Stimulated activated CD8-positive, alpha-beta memory T cell treated with anti-CD3 and anti-CD28 coated beads, Interleukin-12 subunit alpha, Interleukin-12 subunit beta, amount 100 ng/mL, for 1 hour (primary cell): ENCODE results near the gene ANKRD39.
"Not testable (repeated sequence)": the region's sequence is repeated elsewhere in the genome, so short reads cannot be mapped to it uniquely, and the experiment has no call there.

ENCODE experiments used
- DNase-seq: peaks from one replicate; pipeline ENCODE4 v3.0.0-alpha.2; 2020; ENCODE audit warnings: low read depth

The ANKRD39 gene

DNA sequence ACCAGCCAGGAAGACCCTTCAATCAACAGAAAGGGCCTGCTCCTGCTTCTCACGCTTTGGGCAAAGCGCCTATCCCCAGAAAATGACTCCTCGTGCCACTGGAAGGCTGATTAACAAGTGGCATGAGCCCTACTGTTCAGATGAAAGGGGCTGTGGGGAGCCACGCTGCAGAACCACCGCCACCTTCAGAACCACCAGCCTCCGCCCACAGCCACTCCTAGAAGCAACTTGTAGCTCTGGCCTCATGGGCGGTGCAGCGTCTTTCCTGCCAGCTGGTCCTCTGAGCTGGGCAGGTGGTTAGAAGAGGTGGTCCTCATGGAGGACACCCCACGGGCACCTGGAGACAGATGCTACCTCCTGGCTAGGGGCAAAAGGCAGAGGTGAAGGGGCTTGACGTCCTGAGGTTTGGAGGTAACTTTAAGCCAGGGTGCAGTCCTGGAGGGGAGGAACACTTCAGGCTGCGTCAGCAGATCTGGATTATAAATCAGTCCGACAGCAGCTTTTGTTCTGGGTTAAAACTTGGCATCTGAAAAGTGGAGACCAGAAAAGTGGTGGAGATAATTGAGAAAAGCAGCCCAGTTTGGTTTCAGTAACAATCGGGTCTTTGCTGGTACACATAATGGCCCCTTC lies 12.9 kb upstream of the ANKRD39 start:
- no peak for DNase-seq

DNA sequence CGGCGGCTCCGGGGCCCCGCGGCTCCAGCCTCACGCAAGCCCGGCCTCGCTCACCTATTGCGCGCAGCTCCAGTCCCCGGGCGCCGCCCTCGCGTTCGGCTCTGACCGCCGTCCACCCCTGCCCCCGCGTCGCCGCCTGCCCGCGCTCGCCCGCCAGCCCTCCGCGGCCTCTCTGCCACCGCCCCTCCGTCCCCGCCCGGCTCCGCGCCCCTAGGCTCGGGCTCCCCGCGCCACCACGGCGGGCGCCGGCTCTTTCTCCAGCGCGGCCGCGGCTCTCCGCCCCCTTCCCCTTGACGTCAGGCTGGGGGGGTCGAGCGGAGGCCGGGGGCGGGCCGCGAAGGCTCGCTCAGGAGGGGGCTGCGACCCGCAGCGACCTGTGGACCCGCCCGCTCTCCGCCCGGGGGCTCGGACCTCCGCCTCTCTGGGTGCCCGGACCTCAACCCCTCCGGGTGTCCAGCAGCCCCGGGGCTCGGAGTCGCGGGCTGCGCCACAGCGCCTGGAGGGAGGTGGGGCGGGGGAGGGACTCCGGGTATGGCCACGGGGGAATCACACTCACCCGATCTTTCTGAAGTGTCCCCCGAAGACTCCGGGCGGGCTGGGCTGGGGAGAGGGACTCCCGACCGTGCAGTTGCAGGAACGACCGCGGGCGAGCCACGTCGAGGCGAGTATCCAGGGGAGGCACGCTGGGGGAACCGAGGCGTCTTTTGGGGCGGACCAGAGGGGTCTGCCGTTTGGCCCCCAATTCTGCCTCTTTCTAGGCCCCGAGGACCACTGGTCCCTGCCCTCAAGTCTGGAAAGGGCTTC lies 12.2 kb upstream of the ANKRD39 start, which contains the start of gene SEMA4C:
TSS of gene SEMA4C (minus strand) at position 259 of the 804 bp plus-strand sequence. CDS start 2,194 bp downstream, outside the sequence.
- no peak for DNase-seq

DNA sequence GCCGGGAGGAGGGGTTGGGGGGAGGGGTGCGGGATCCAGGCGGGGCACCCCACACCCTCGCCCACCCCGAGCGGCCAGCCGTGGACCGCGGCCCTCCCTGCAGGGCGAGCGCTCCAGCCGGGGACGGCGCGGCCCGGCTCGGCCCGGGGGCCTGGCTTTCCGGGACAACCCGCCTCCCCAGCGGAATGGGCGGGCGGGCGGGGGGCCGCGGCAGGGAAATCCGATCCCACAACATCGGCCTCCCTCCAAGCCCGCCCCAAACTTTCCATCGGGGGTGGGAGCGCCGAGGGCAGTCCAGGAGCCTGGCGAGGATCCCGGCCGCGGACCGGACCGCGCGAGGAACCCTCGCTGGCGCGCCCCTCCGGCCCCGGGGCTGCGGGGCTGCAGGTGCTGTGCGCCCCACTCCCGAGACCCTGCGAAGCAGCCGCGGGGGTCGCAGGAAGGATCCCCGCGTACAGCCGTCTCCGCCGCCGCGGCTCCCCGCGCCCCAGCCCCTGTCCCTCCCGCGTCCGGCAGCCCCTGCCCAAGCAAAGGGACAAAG lies 11.5 kb upstream of the ANKRD39 start:
- DNase-seq = no peak

DNA sequence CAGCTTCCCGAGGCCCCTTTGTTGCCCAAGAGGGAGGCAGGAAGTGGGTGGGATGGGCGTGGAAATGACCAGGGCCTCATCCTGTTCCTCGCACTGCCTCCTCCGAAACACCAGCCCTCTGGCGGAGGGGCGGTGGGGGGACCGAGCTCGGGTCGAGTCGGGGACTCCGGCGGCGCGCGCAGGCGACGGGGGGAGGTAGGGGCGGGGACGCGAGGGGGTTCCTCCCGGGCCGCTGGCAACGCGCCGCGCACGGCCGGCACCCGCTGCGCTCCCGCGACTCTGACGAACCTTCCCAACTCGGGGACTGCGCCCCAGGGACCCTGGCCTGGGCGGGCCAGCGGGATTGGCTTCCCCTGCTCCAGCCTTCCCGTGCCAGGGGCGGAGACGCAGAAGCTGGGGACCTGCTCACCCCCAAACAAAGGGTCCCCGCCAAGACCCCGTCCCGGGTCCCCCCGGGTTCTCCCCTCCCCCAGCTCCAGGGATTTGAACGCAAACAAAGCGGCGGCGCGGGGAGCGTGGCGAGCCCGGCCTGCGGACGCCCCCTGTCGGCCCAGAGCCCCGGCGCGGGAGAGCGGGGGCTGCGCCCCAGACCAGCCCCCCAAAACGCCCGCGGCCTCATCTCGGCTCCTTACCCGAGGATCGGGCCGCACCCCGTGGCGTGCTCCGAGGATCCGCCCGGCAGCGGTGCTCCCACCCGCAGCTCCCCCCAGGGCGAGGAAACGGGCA lies 10.9 kb upstream of the ANKRD39 start:
- DNase-seq = no peak

DNA sequence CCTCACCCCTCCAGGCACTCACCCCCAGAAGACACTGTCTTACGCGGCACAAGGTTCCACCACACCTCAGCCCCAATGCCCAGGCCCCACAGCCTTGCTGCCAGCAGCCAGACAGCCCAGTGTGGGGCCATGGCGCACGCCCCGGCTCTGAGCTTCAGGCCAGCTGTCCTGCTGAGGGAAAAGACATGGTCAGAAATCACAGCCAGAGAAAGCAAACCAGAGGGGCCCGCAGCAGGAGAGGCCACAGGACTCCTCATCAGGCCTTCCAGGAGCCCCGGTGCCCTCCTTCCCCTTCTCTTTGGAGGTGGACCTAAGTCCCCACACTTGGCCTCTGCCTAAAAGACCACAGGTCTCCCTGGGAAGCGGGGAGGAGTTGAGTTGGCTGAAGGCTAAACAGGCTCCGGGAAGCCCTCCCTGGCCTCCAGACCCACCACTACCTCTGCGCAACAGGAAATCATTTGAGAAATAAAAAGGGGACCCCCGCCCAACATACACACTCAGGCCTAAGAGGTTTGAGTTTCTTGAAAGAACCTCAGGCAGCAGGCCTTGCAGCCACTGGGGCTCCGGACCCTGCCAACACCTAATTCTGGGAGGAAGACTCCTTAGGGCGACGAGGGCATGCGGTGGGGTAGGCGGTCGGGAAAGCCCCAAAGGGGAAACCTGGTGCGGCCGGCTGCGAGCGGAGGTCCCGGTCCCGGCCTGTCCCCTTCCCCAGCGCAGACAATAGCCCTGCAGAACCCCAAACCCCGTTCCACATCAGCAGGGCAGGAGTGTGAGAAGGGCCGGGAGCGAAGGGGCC lies 10.1 kb upstream of the ANKRD39 start:
- DNase-seq = no peak

DNA sequence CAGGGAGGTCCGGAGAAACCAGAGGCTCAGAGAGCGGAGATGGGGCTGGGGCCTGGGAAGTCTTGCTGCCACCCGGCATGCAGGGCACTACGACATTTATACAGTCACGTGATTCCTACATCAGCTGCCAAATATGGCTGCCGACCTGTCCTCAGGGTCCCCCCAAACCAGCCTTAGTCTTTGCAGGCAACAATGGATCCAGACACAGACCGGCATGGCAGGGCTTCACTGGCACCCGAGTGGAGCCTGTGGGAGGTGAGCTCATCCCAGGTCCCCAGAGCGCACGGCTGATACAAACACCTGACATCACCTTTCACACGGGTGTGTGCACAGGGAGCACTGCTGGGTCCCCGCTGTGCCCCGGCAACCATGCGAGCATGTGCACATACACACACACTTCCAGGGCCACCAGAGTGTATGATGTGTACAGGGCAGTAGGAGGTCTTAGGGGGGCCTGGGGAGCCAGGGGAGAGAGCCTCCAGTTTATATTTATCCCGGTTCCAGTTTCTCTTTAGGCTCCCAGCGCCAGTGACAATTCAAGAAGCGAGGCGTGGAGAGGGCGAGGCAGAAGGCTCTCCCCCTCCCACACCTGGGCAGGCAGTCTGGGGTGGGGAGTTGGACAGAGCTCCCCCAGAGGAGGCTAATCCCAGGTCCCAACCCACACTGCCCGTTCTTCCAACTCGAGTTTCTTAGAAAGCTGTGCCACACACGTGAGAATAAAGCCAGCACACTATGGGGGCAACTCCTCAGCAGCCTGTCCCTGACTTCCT lies 9.4 kb upstream of the ANKRD39 start:
- no peak for DNase-seq

DNA sequence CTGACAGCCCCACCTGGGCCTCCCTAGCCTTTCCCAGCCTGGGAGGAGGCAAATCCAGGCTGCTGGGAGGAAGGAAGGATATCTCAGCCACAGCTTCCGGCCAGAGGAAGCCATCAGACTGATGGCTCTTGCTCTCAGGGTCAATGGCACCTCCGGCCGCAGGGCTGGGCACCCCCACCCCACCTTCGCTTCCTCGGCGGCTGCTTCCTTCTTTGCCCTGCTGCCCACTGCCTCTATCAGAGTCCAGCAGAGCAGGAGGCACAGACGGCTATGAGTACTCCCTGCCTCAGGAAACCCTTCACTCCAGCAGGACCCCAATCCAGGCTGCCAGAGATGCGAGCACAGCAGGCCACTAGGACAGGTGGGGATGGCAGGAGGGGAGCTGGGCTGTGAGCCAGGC lies 8.8 kb upstream of the ANKRD39 start:
- DNase-seq = no peak

DNA sequence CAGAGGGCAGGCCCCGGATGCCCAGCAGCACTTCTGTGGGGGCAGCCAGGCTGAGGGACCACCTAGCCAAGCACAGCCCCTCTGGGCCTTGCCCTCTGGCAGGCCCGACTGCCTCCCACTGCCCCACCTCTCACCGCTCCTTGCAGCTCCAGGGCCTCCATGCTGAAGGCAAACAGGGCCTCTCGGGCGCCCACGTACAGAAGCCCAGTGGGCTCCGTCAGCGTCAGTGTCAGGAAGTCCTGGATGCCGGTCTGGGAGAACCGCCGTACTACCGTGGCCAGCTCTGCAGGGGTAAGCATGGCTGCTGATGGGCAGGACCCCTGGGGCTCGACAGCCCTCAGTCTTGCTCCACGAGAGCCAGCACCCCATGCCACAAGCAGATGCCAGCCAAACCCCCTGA lies 8.3 kb upstream of the ANKRD39 start:
- DNase-seq = no peak

DNA sequence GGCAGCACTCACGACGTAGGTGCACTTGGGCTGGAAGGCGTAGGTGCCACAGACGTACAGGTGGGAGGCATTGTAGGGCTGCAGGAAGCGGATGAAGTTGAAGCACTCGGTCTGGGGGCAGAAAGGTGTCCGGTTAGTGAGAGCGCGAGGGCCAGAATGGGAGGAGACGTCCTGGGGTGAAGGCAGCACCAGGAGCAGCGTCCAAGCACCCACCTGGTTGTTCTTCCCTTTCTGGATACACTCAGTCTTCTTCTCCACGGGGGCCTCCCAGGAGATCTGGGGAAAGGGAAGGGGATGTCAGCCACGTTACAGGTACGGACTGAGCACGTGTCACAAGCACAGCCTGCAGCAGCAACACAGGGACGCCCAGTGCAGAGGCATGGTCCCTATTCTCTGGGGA lies 7.8 kb upstream of the ANKRD39 start:
- DNase-seq = no peak

DNA sequence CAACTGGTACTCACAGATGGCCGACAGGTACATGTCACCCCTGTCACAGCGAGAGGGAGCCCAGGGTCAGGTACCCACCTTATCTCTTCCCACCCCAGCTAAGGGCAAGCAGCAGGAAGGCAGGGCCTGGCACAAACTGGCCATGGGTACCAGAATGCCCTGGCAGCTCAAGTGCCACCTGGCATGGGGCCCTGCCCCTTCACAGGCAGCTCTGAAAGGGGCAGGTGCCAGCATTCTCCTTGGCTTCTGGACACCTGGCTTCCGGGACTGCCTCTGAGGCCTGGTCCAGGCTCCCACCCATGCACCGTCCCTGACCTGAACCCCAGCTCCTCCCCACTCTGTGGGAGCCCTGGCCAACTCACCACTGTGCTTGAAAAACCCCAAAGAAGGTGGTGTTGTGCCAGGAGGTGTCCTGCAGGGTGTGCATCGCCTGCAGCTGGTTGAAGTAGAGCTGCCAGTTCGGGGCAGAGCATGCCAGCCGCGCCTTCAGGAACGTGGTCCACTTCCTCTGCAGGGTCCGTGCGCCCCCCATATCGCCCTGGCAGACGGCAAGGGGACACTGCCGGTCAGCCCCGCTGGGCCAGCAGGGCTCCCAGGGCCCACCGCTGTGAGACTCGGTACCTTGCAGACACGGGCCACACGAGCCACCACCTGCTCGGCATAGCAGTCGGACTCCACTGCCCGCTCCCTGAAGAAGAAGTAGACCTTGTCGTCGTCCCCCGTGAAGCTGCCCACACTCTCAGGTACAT lies 6.7 kb upstream of the ANKRD39 start:
- DNase-seq = no peak

DNA sequence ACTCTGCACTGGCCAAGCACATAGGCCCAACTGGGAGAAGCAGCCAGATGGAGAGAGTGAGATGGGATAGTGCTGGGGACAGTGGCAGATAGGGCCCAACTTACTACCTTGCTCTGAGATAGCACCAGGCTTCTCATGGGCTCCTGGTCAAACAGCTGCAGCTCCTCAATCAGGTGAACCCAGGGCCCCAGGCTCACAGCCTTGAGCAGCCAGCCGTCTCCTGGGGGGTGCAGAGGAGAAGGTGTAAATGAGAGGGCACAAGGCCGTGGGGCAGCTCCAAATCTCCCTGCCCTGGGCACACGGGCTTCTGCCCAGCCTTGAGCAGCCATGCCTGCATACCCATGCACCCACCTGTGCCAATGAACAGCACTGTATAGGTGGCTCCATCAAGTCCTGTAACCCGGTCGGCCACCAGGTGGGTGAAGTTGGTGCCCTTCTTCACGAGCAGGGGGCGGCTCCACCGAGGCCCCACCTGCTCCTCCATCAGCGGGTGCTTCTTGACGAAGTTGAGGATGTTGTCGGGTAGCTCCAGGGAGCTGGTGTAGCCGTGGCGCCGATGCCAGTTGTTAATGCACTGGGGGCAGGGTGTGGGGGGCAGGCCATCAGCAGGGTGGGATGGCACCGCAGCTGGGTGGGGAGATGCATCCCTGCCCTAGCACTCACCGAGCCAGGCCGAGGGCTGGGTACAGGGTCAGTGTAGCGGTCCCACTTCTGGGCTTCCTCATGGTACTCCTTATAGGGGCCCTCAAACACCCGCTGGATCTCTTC lies 5.9 kb upstream of the ANKRD39 start:
- DNase-seq = no peak

DNA sequence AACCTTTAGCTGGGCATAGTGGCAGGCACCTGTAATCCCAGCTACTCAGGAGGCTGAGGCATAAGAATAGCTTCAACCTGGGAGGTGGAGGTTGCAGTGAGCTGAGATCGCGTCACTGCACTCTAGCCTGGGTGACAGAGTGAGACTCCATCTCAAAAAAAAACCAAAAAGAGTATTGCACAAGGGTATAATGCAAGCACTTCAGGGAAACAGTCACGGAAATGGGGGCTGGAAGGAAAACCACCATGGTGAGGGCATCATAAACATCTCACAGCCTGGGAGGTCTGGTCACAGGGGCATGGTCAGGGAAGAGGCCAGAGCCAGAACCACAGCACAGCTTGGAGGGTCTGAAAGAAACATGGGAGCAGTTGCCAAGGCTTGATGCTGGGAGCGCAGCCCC lies 5.2 kb upstream of the ANKRD39 start:
- not testable (repeated sequence) for DNase-seq

DNA sequence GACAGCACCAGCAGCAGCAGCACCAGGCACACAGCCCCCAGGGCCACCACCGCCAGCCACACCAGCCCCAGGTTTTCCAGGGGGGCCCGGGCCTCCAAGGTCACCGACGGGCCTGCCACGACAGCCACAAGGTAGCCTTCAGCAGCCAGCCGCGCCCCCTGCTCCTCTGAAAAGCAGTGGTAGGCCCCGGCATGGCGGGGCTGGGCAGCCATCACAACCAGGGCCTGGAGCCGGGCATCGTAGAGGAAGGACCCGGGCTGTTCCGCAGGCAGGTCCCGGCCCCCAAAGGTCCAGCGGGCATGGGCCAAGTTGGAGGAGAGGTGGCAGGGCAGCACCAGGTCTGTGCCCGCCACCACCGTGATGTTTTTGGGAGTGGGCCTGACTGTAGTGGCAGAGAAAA lies 3.3 kb upstream of the ANKRD39 start:
- DNase-seq = no peak

DNA sequence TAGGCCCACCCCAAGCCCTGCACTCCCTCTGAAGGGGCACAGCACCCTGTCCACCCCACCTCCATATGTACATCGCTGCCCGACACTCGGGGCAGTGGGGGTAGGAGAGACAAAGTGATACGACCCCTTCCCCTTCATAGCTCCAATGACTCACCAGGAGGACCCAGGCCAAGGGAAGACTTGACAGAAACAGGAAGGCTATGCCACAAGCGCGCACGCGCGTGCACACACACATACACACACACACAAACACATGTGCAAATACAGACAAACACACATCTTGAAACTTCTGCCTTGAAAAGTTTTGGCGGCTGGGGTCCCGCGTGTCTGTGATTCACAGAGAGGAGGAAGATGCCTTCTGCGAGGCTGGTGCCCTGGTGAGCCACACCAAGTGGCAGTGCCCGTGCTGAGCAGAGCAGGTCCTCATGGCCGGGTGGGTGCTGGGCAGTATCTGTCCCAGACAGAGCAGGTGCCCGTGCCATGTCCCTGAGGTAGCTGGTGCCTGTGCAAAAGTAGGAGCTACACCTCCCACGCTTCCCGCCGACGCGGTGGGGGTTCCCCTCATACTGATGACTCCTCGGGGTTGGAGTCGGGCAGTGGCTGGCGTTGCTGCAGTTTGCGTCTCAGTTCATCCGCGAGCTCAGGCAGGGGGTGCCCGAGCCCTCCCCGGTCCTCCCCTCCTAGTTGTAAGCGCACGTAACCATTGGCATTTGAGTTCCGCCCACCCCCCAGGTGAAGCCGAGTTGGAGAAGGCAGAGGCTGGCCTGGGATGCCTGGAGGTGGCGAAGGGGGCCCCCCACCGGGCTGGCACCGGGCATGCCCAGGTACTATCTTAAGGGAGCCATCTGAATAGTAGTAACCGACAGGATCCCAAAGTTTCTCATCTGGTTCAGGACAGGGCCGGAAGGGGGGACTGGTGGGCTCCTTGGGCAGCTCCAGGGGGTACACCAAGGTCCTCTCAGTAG lies 2.5 kb upstream of the ANKRD39 start:
- DNase-seq = no peak

DNA sequence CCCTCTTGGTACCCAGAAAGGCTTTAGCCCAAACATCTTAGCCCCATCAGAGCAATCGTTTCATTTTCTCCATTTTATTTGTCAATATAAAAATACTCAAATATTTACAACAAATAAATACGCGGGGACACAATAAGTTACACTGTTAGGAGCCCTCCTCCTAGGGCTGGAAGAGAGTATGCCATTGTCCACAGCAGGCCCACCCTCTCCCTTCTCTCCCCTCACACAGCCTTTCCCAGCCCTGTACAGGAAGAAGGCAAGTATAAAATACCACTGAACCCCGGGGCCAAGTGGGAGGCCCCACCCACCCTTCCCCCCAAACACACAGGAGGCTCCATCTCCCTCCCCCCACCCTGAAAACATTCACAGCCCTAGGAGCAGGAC lies 1.9 kb upstream of the ANKRD39 start:
- DNase-seq = no peak

DNA sequence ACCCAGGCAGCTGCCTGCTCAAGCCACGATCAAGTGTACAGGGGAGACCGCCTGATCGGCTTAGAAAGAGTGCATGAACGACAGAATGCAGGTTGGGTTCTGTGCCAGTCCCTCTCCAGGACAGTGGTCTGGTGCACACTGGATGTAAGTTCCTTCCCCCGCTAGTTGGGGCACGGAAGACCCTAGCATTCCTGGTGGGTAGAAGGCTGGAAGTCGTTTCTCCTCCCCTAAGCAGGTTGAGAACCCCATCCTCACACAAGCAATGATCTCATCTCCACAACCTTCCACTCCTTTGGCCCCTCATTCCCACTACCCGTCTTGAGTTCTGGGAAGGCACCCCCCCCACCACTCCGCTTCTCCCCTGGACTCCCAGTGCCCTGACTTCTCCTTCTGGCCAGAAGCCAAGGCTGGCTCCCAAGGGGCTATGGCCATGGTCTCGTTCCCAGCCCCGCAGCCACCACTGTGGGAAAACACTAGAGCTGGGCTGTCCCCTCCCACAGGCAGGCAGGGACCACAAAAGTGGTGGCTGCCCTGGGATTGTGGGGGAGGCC lies 1.4 kb upstream of the ANKRD39 start:
- no peak for DNase-seq

DNA sequence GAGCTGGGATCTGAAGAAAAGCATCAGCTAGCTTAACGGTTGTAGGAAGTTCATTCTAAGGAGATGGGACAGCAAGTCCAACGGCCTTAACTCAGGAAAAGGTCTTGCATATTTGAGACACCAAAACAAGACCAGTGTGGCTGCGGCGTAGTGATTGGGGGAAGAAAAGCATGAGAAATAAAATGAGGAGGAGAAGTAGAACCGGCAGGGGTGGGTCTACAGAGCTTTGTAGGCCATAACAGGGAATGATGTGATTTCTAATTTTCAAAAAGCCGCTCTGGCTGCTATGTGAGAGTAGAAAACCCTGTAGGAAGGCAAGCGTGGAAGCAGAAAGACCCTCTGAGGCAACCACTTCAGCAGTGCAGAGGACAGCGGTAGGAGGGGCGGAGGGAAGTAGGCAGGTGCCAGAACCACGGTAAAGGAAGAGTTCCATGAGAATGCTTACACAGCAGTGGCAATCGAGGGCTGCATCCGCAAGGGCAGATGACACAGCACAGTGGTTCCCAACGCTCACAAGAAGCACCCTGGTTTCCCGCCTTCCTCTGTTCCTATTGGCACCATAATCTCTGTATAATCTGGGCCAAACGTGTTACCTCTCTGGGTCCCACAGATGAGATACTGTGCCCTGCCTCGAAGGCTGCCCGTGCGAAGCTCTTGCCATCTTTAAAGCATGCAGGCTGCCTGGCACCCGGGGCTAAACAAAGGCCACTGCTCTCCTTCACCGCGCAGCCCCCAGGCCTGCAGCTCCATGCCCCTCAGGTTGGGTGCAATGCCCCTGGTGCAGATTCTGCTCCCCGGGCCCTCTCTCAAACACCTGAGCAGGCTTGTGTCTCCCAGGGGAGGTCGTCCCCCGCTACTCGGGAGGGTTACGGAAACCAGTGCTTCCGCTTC lies 795 bp downstream of the ANKRD39 start:
- DNase-seq = no peak
